ENCODE data around the gene ANKRD9.

The ANKRD9 gene

GRCh38 chr14:102471921-102472790, 37.4 kb downstream of the ANKRD9 start:
- no peak for DNase-seq

GRCh38 chr14:102469261-102469660, 40.3 kb downstream of the ANKRD9 start:
- no peak for DNase-seq

- no peak for DNase-seq
Observed at GRCh38 chr14:102464846-102465341, 44.7 kb downstream of the ANKRD9 start.

- no peak for DNase-seq
Observed at GRCh38 chr14:102464006-102464405, 45.6 kb downstream of the ANKRD9 start.

GRCh38 chr14:102462391-102462790, 47.2 kb downstream of the ANKRD9 start:
- no peak for DNase-seq

- no peak for DNase-seq
Observed at GRCh38 chr14:102461490-102462338, 47.9 kb downstream of the ANKRD9 start.

GRCh38 chr14:102457509-102457908, 52.1 kb downstream of the ANKRD9 start:
- no peak for DNase-seq

GRCh38 chr14:102454711-102455110, 54.9 kb downstream of the ANKRD9 start:
- no peak for DNase-seq

- no peak for DNase-seq
Observed at GRCh38 chr14:102452302-102452701, 57.3 kb downstream of the ANKRD9 start.
